Thoracic aorta (tissue), 2 donors: ENCODE results near the gene NSD1. TPM values are rescaled to one million over a fixed set of nuclear protein-coding genes. Genes with fewer than 3 reads are reported as not detected.

Source experiments
- ATAC-seq: fragments of 150-250 bp; one replicate; pipeline ENCODE4 v1.8.0; 2017; ENCODE audit warnings: low read depth; ENCODE audit not compliant: insufficient number of reproducible peaks, low FRiP score
- DNase-seq: peaks from one replicate; pipeline ENCODE4 v3.0.0-alpha.2; 2020; ENCODE audit warnings: low spot score
- H3K27ac ChIP-seq, 2 donors: fragments of 200-600 bp; sonication (generic); 1 replicate in 1 of 2; 2 replicates in 1 of 2; pipeline ENCODE4 v1.5.1; 2016; ENCODE audit warnings: mild to moderate bottlenecking in 2 of 2, moderate library complexity in 2 of 2
- H3K27me3 ChIP-seq: fragments of 200-600 bp; sonication (generic); replicated peaks from 2 replicates; pipeline ENCODE4 v1.6.0; 2016; ENCODE audit warnings: mild to moderate bottlenecking; ENCODE audit not compliant: insufficient read depth
- H3K36me3 ChIP-seq: fragments of 200-600 bp; sonication (generic); one replicate; pipeline ENCODE4 v1.5.1; 2016
- H3K4me1 ChIP-seq, 2 donors: fragments of 200-600 bp; sonication (generic); 1 replicate in 1 of 2; 2 replicates in 1 of 2; pipeline versions ENCODE4 v1.5.1 to v1.6.0; 2016; ENCODE audit warnings: low read depth in 2 of 2, mild to moderate bottlenecking in 1 of 2; ENCODE audit not compliant: control insufficient read depth in 1 of 2
- H3K4me3 ChIP-seq: fragments of 200-600 bp; sonication (generic); 2 replicates; pipeline ENCODE4 v1.5.1; 2016; ENCODE audit warnings: mild to moderate bottlenecking
- H3K9me3 ChIP-seq: fragments of 200-600 bp; sonication (generic); 2 replicates; pipeline ENCODE4 v1.5.1; 2016
- total RNA-seq, 2 donors: library from RNA; depleted of rRNA; stranded (reverse); fragments of >200 nt; gene quantifications; one replicate each; pipeline versions ENCODE4 v1.1.0 to v1.2.3, GENCODE V29; 2016
- TF ChIP-seq, protein P1 (sequence below): fragments of 200-600 bp; sonication (generic); IDR thresholded peaks from one replicate; pipeline ENCODE4 v1.5.1; 2019; ENCODE audit warnings: antibody characterized with exemption

NSD1 gene
- total RNA-seq, 2 donors from 2014 or later = 26.1 to 70.5 TPM

DNA sequence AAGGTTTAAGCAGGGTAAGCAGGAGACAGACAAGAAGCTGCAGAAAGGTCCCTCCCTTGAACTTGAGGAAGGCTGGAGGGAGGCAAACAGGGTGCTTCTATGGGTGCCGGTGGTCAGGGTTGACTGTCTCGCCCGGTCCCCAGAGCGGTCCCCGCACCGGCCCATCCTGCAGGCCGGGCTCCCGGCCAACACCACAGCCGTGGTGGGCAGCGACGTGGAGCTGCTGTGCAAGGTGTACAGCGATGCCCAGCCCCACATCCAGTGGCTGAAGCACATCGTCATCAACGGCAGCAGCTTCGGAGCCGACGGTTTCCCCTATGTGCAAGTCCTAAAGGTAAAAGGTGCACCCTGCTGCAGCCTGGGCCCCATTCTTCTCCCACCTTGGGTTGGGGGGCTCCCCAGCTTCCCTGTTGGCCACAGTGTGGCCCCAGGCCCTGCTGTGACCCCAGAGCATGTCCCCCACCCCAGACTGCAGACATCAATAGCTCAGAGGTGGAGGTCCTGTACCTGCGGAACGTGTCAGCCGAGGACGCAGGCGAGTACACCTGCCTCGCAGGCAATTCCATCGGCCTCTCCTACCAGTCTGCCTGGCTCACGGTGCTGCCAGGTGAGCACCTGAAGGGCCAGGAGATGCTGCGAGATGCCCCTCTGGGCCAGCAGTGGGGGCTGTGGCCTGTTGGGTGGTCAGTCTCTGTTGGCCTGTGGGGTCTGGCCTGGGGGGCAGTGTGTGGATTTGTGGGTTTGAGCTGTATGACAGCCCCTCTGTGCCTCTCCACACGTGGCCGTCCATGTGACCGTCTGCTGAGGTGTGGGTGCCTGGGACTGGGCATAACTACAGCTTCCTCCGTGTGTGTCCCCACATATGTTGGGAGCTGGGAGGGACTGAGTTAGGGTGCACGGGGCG lies 41.1 kb upstream of the NSD1 start:
- TF ChIP-seq, protein P1, sequence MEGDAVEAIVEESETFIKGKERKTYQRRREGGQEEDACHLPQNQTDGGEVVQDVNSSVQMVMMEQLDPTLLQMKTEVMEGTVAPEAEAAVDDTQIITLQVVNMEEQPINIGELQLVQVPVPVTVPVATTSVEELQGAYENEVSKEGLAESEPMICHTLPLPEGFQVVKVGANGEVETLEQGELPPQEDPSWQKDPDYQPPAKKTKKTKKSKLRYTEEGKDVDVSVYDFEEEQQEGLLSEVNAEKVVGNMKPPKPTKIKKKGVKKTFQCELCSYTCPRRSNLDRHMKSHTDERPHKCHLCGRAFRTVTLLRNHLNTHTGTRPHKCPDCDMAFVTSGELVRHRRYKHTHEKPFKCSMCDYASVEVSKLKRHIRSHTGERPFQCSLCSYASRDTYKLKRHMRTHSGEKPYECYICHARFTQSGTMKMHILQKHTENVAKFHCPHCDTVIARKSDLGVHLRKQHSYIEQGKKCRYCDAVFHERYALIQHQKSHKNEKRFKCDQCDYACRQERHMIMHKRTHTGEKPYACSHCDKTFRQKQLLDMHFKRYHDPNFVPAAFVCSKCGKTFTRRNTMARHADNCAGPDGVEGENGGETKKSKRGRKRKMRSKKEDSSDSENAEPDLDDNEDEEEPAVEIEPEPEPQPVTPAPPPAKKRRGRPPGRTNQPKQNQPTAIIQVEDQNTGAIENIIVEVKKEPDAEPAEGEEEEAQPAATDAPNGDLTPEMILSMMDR = no peak
- no peak overlapping the region for H3K4me3 ChIP-seq
- ATAC-seq (no peak), DNase-seq (no peak)
- no peaks in the 10 kb centered on the region for H3K36me3 ChIP-seq
- no peaks in the 10 kb centered on the region for H3K9me3 ChIP-seq
- H3K27ac ChIP-seq = no peak overlapping the region
- peaks cover 3% of the 10 kb centered on the region for H3K27me3 ChIP-seq
- peaks cover 0 to 3% of the 10 kb centered on the region in 2 donors for H3K4me1 ChIP-seq

DNA sequence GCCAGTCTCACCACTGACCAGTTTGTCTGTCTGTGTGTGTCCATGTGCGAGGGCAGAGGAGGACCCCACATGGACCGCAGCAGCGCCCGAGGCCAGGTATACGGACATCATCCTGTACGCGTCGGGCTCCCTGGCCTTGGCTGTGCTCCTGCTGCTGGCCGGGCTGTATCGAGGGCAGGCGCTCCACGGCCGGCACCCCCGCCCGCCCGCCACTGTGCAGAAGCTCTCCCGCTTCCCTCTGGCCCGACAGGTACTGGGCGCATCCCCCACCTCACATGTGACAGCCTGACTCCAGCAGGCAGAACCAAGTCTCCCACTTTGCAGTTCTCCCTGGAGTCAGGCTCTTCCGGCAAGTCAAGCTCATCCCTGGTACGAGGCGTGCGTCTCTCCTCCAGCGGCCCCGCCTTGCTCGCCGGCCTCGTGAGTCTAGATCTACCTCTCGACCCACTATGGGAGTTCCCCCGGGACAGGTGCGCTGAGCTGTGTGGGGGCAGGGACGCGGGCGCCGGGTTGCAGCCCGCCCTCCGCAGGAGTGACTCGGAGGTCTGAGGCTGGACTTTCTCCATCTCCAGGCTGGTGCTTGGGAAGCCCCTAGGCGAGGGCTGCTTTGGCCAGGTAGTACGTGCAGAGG lies 40.4 kb upstream of the NSD1 start:
- H3K36me3 ChIP-seq = no peaks in the 10 kb centered on the region
- H3K4me3 ChIP-seq = no peak overlapping the region
- TF ChIP-seq, protein P1 = no peak
- no peaks in the 10 kb centered on the region for H3K27me3 ChIP-seq
- H3K9me3 ChIP-seq = no peaks in the 10 kb centered on the region
- H3K4me1 ChIP-seq = no peaks in the 10 kb centered on the region
- H3K27ac ChIP-seq = no peak overlapping the region
- DNase-seq = no peak
- no peak for ATAC-seq

DNA sequence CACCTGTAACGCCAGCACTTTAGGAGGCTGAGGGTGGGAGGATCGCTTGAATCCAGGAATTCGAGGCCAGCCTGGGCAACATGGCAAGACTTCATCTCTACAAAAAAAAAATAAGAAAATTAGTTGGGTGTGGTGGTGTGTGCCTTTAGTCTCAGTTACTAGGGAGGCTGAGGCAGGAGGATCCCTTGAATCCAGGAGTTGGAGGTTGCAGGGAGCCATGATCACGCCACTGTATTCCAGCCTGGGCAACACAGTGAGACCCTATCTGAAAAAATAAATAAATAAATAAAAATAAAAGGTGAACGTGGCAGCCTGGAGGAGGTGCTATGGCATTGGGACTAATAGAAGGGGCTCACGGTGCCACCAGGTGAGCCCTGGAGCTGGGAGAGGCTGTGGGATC lies 39.8 kb upstream of the NSD1 start:
- Histone ChIP-seq H3K27ac (no peak overlapping the region), H3K27me3 (no peaks in the 10 kb centered on the region), H3K36me3 (no peaks in the 10 kb centered on the region), H3K4me1 (no peaks in the 10 kb centered on the region), H3K9me3 (no peaks in the 10 kb centered on the region), H3K4me3 (no peak overlapping the region)
- ATAC-seq = no peak
- no peak for DNase-seq
- TF ChIP-seq, protein P1 = no peak

DNA sequence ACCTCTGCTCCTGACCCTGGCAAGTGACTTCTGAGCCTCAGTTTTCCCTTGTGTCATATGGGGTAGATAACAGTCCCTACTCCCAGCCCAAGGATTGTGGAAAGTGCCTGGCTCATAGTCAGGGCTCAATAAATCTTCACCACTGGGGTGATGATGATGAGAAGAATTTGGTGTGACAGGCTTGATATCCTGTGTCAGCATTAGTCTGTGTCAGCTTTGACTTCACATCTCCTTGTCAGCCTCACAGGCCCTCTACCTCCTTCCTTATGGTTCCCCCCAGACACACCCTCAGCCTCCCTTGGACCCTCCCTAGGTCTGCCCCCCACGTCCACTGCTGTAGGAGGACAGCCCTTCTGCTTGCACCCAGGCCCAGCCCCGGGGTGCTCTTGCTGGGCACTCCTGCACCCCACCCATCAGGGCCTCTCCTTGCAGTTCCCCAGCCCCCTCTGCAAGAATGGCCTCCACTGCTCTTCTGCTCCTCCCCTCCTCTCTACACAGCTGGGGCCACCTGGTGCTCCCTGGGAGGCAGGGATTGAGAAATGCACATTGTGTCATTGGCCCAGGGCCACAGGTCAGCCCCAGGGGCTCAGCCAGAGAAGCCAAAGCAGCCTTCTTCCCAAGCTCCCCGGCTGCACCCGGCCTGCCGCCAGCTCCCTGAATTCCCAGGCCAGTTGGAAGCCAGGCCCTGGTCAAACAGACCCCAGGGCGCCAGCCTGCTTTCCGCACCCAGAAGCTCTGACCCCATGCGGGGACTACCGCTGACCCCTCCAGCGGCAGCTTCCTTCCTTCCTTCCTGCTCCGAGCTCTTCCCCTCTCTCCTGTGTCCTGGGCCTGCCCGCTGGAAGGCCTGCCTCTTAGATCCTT lies 39.1 kb upstream of the NSD1 start:
- TF ChIP-seq, protein P1 = no peak
- Histone ChIP-seq H3K27me3 (no peaks in the 10 kb centered on the region), H3K36me3 (no peaks in the 10 kb centered on the region), H3K9me3 (no peaks in the 10 kb centered on the region), H3K27ac (no peak overlapping the region), H3K4me1 (no peaks in the 10 kb centered on the region), H3K4me3 (no peak overlapping the region)
- DNase-seq = no peak
- no peak for ATAC-seq
